Right lobe of liver (tissue), 6 donors: ENCODE results near the gene PARVB. TPM values are rescaled to one million over a fixed set of nuclear protein-coding genes. Genes with fewer than 3 reads are reported as not detected.

ENCODE experiments used
- ATAC-seq, 4 donors: fragments of 200-7000 bp; cut with Tn5 transposase; one replicate each; pipeline ENCODE4 v1.9.1; 2020; ENCODE audit warnings: mild to moderate bottlenecking in 4 of 4, moderate library complexity in 4 of 4
- DNase-seq, 3 donors: peaks; one replicate each; pipeline ENCODE4 v3.0.0-alpha.2; 2020
- H3K27ac ChIP-seq, 3 donors: fragments of 200-600 bp; one replicate each; pipeline ENCODE4 v1.8.0; 2022
- H3K27me3 ChIP-seq, 2 donors: fragments of 200-600 bp; one replicate each; pipeline ENCODE4 v1.8.0; 2022
- H3K36me3 ChIP-seq, 4 donors: fragments of 200-600 bp; sonication (generic) in 1 of 4; one replicate each; pipeline versions ENCODE4 v1.5.1 to v1.8.0; 2017 to 2022; ENCODE audit warnings: control low read depth in 1 of 4
- H3K4me1 ChIP-seq, 4 donors: fragments of 200-600 bp; sonication (generic) in 1 of 4; one replicate each; pipeline versions ENCODE4 v1.5.1 to v1.8.0; 2017 to 2022; ENCODE audit warnings: control low read depth in 1 of 4
- H3K4me3 ChIP-seq, 3 donors: fragments of 200-600 bp; one replicate each; pipeline ENCODE4 v1.8.0; 2022
- H3K9me3 ChIP-seq, 4 donors: fragments of 200-600 bp; sonication (generic) in 1 of 4; one replicate each; pipeline versions ENCODE4 v1.5.1 to v1.8.0; 2017 to 2022; ENCODE audit warnings: control low read depth in 1 of 4
- CTCF ChIP-seq, 4 donors: fragments of 200-600 bp in 3 of 4; fragments of 450-650 bp in 1 of 4; IDR thresholded peaks; one replicate each; pipeline versions ENCODE4 v1.5.1 to v1.8.0; 2016 to 2022; ENCODE audit warnings: antibody characterized with exemption in 4 of 4, mild to moderate bottlenecking in 2 of 4
- POLR2A ChIP-seq: fragments of 450-650 bp; IDR thresholded peaks from one replicate; pipeline ENCODE4 v1.6.1; 2017; ENCODE audit warnings: antibody characterized with exemption, mild to moderate bottlenecking
- WGBS: methylation state at CpG from one replicate; pipeline ENCODE4 v1.1.6; 2018; ENCODE audit warnings: low coverage, low lambda C conversion rate; ENCODE audit not compliant: insufficient coverage; ENCODE audit errors: missing lambda C conversion rate; 5-methylcytosine and 5-hydroxymethylcytosine counted together
- intact Hi-C, 2 donors: fragments of 100-400 bp; cut with DNase I; formaldehyde crosslinking; loops; one replicate each; pipeline versions ENCODE4 v1.11.2 to v1.14.1; 2022
- total RNA-seq, 6 experiments: library from RNA; depleted of rRNA in 2 of 6; stranded (reverse); fragments of >200 nt in 2 of 6; fragmentation: NEBNext Ultra II Directional in 3 of 6; extraction: Animal tissue kit (Norgen Biotek cat#: 25700) in 3 of 6; gene quantifications; one replicate each; pipeline versions ENCODE4 v1.1.0 to v1.2.4, GENCODE V29; 2016 to 2023
- donor health status: DM: no; HTN: yes; CAD: no.
- donor health status: DM: no; HTN: no; CAD: no.
- donor health status: DM: no; HTN: no; CAD: no.
- donor health status: DM: no; HTN: yes; CAD: no.
- donor health status: DM: no; HTN: yes; CAD: no.

Gene PARVB
- total RNA-seq, 6 experiments from 2014 or later: 14.2 to 21.3 (median 15.2) TPM

GRCh38 chr22:43995798-43996169, 28.3 kb upstream of the PARVB start:
- TF ChIP-seq POLR2A (no peak), CTCF (IDR thresholded peaks at IDR 0.05) (no peak)
- Histone ChIP-seq H3K36me3 (peaks cover 0 to 59% (median 25%) of the 10 kb centered on the region in 4 donors), H3K4me1 (peaks cover 0 to 5% (median 2%) of the 10 kb centered on the region in 4 donors), H3K9me3 (no peaks in the 10 kb centered on the region), H3K4me3 (peak overlapping the region in 1 of 3 donors; percentile 24), H3K27ac (no peak overlapping the region), H3K27me3 (no peaks in the 10 kb centered on the region)
- ATAC-seq (no peak), DNase-seq (no peak)
- intact Hi-C loops: loop anchor here (5.0 to 10.0 kb wide), 3 partner anchors 79 to 632 kb away; no protein-coding TSS in a partner anchor
- 58% methylated on average over 8 of the region's 10 CpGs for WGBS

- Histone ChIP-seq H3K4me3 (peak overlapping the region in 1 of 3 donors; percentile 24), H3K4me1 (peaks cover 0 to 5% (median 2%) of the 10 kb centered on the region in 4 donors), H3K27ac (no peak overlapping the region), H3K9me3 (no peaks in the 10 kb centered on the region), H3K36me3 (peaks cover 0 to 55% (median 23%) of the 10 kb centered on the region in 4 donors), H3K27me3 (no peaks in the 10 kb centered on the region)
- DNase-seq: peak in 2 of 3 donors; percentile 64 to 74
- no peak for TF ChIP-seq POLR2A
- intact Hi-C loops: loop anchor here (5.0 to 10.0 kb wide), 3 partner anchors 78 to 631 kb away; no protein-coding TSS in a partner anchor
- ATAC-seq: peak; percentile 53 to 71 (median 64)
- WGBS: 59% methylated on average over 17 of the region's 45 CpGs
These were observed 27.7 kb upstream of the PARVB start for GRCh38 chr22:43996170-43996980.

- Histone ChIP-seq H3K27me3 (no peaks in the 10 kb centered on the region), H3K27ac (no peak overlapping the region), H3K4me1 (peaks cover 0 to 5% (median 2%) of the 10 kb centered on the region in 4 donors), H3K36me3 (peaks cover 0 to 49% (median 19%) of the 10 kb centered on the region in 4 donors), H3K4me3 (no peak overlapping the region), H3K9me3 (no peaks in the 10 kb centered on the region)
- TF ChIP-seq POLR2A: no peak
- TF ChIP-seq CTCF (IDR thresholded peaks at IDR 0.05): no peak
- intact Hi-C loops: loop anchor here (5.0 to 10.0 kb wide), 3 partner anchors 78 to 630 kb away; no protein-coding TSS in a partner anchor
- WGBS: 94% methylated on average over 6 of the region's 8 CpGs
- DNase-seq (no peak), ATAC-seq (no peak)
These were observed 27.2 kb upstream of the PARVB start for GRCh38 chr22:43996981-43997265.

GRCh38 chr22:43998679-43999264, 25.3 kb upstream of the PARVB start:
- DNase-seq: no peak
- no peaks in the 10 kb centered on the region for H3K27me3 ChIP-seq
- peaks cover 0 to 37% (median 13%) of the 10 kb centered on the region in 4 donors for H3K36me3 ChIP-seq
- WGBS: 91% methylated on average over 15 of the region's 15 CpGs
- H3K4me3 ChIP-seq: no peak overlapping the region
- intact Hi-C loops: loop anchor here (5.0 to 10.0 kb wide), 3 partner anchors 76 to 629 kb away; no protein-coding TSS in a partner anchor
- ATAC-seq: peak in 1 of 4 donors; percentile 17
- peaks cover 0 to 4% (median 1%) of the 10 kb centered on the region in 4 donors for H3K4me1 ChIP-seq
- H3K9me3 ChIP-seq: no peaks in the 10 kb centered on the region
- H3K27ac ChIP-seq: no peak overlapping the region
- TF ChIP-seq POLR2A (no peak), CTCF (IDR thresholded peaks at IDR 0.05) (no peak)

- Histone ChIP-seq H3K27me3 (no peaks in the 10 kb centered on the region), H3K9me3 (no peaks in the 10 kb centered on the region), H3K4me1 (no peaks in the 10 kb centered on the region), H3K4me3 (no peak overlapping the region), H3K27ac (no peak overlapping the region), H3K36me3 (peaks cover 0 to 31% (median 12%) of the 10 kb centered on the region in 4 donors)
- ATAC-seq: no peak
- intact Hi-C loops: loop anchor here (5.0 to 10.0 kb wide), 3 partner anchors 75 to 628 kb away; no protein-coding TSS in a partner anchor
- no peak for DNase-seq
- TF ChIP-seq CTCF (IDR thresholded peaks at IDR 0.05) (no peak), POLR2A (no peak)
- 100% methylated on average over 2 of the region's 3 CpGs for WGBS
These were observed 24.7 kb upstream of the PARVB start for GRCh38 chr22:43999378-43999777.
